HCT116 (cell line): ENCODE results near the gene FMN1.

Experiments
- CEBPB ChIP-seq: IDR thresholded peaks from 2 replicates; pipeline ENCODE4 v1.6.1; 2012; ENCODE audit warnings: low read depth
- CTCF ChIP-seq, 3 experiments: fragments of 200-600 bp in 1 of 3; sonication (generic) in 1 of 3; IDR thresholded peaks in 2 of 3; conservative IDR thresholded peaks in 1 of 3; 2 replicates each; pipeline ENCODE4 v1.5.1; 2012 to 2017; ENCODE audit warnings: low read depth in 2 of 3, low read length in 2 of 3, antibody characterized with exemption in 1 of 3, borderline replicate concordance in 1 of 3, control low read depth in 1 of 3, mild to moderate bottlenecking in 1 of 3, mixed read lengths in 1 of 3, mixed run types in 1 of 3, moderate library complexity in 1 of 3; ENCODE audit not compliant: insufficient read depth in 1 of 3
- EGR1 ChIP-seq: IDR thresholded peaks from 2 replicates; pipeline ENCODE4 v1.6.1; 2012; ENCODE audit warnings: low read depth
- EZH2 ChIP-seq: fragments of 200-600 bp; sonication (generic); IDR thresholded peaks from 2 replicates; pipeline ENCODE4 v1.6.1; 2017; ENCODE audit warnings: antibody characterized with exemption, mixed run types
- EZH2phosphoT487 ChIP-seq: fragments of 200-600 bp; IDR thresholded peaks from 2 replicates; pipeline ENCODE4 v1.6.1; 2018; ENCODE audit warnings: antibody characterized with exemption, borderline replicate concordance
- JUND ChIP-seq: IDR thresholded peaks from 2 replicates; pipeline ENCODE4 v1.6.1; 2012
- POLR2A ChIP-seq: IDR thresholded peaks from 2 replicates; pipeline ENCODE4 v1.7.0; 2011; ENCODE audit warnings: borderline replicate concordance; ENCODE audit not compliant: insufficient read depth, insufficient read length; ENCODE audit errors: extremely low read depth
- POLR2AphosphoS5 ChIP-seq: IDR thresholded peaks from 2 replicates; pipeline ENCODE4 v1.6.1; 2011; ENCODE audit warnings: mild to moderate bottlenecking, low read depth, low read length, moderate library complexity
- RAD21 ChIP-seq: IDR thresholded peaks from 2 replicates; pipeline ENCODE4 v1.6.1; 2012; ENCODE audit warnings: low read depth, mild to moderate bottlenecking
- SIN3A ChIP-seq: IDR thresholded peaks from 2 replicates; pipeline ENCODE4 v1.6.1; 2012; ENCODE audit warnings: low read depth
- YY1 ChIP-seq: IDR thresholded peaks from 2 replicates; pipeline ENCODE4 v1.6.1; 2011; ENCODE audit warnings: low read length, low read depth, moderate library complexity, mild to moderate bottlenecking; ENCODE audit not compliant: insufficient replicate concordance; ENCODE audit errors: extremely low read depth
- ZNF274 ChIP-seq: fragments of 200-500 bp; sonication (Bioruptor generic); IDR thresholded peaks from 2 replicates; pipeline ENCODE4 v1.6.1; 2014; ENCODE audit warnings: mild to moderate bottlenecking, low read depth, low read length, inconsistent platforms
- TF ChIP-seq, protein P1 (sequence below): IDR thresholded peaks from 2 replicates; pipeline ENCODE4 v1.6.1; 2012; ENCODE audit warnings: low read depth

GRCh38 chr15:32873284-32874114 is 321.0 kb downstream of the FMN1 start:
- no peak for TF ChIP-seq CTCF (IDR thresholded peaks at IDR 0.05 in 2 of 3, conservative IDR thresholded peaks at IDR 0.05 in 1 of 3; ENCODE audit: borderline replicate concordance in 1 of 3, insufficient read depth in 1 of 3, low read depth in 2 of 3, low read length in 2 of 3)
- no peak for TF ChIP-seq YY1
- TF ChIP-seq EZH2phosphoT487, result no peak
- no peak for TF ChIP-seq ZNF274
- TF ChIP-seq, protein P1, sequence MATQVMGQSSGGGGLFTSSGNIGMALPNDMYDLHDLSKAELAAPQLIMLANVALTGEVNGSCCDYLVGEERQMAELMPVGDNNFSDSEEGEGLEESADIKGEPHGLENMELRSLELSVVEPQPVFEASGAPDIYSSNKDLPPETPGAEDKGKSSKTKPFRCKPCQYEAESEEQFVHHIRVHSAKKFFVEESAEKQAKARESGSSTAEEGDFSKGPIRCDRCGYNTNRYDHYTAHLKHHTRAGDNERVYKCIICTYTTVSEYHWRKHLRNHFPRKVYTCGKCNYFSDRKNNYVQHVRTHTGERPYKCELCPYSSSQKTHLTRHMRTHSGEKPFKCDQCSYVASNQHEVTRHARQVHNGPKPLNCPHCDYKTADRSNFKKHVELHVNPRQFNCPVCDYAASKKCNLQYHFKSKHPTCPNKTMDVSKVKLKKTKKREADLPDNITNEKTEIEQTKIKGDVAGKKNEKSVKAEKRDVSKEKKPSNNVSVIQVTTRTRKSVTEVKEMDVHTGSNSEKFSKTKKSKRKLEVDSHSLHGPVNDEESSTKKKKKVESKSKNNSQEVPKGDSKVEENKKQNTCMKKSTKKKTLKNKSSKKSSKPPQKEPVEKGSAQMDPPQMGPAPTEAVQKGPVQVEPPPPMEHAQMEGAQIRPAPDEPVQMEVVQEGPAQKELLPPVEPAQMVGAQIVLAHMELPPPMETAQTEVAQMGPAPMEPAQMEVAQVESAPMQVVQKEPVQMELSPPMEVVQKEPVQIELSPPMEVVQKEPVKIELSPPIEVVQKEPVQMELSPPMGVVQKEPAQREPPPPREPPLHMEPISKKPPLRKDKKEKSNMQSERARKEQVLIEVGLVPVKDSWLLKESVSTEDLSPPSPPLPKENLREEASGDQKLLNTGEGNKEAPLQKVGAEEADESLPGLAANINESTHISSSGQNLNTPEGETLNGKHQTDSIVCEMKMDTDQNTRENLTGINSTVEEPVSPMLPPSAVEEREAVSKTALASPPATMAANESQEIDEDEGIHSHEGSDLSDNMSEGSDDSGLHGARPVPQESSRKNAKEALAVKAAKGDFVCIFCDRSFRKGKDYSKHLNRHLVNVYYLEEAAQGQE, result no peak
- no peak for TF ChIP-seq JUND
- TF ChIP-seq EZH2, result no peak
- TF ChIP-seq POLR2AphosphoS5, result no peak
- TF ChIP-seq CEBPB, result no peak
- TF ChIP-seq SIN3A, result no peak
- no peak for TF ChIP-seq EGR1
- no peak for TF ChIP-seq RAD21
- no peak for TF ChIP-seq POLR2A
